ENCODE measurements around the gene SAMD4B.
"Not testable (repeated sequence)": the region's sequence is repeated elsewhere in the genome, so short reads cannot be mapped to it uniquely, and the experiment has no call there.

The SAMD4B gene

DNA sequence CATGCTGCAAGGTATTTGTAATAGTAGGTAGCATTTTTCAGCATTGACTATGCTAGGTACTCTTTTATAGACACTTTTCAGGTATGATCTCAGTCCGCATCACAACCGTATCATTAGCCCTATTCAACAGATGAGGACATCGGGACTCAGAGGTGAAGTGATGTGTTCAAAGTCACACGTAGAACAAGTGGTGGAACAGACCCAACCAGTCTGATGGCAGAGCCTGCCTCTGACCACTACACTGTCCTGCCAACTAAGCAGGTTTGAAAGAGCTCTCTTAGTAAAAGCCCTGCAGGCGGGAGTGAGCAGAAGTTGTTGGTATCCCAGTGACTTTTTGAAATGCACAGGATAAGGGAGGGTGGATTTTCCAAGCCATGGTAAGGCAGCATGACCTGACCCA is 28.5 kb downstream of the SAMD4B start:
- no peak for DNase-seq

GRCh38 chr19:39372047-39372802 is 30.0 kb downstream of the SAMD4B start:
- no peak for DNase-seq

DNA sequence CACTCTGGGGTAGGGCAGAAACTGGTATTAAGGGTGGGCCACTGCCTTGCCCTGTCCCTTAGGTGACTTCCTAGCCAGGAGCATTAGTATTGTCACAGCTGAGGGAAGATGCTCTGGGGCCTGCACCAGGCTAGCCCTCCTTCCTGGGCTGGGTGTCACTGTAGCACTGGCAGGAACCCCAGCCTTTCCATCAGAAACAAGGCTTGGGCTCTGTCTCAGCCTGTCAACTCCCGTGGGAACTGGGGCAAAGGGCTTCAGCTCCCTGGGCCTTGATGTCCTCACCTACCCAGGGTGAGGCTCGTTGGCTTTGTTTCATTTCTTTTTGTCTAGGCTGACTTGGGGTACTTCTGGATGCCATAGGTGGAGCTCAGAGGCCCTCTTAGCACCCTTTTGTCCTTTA is 30.7 kb downstream of the SAMD4B start:
- DNase-seq, result no peak

DNA sequence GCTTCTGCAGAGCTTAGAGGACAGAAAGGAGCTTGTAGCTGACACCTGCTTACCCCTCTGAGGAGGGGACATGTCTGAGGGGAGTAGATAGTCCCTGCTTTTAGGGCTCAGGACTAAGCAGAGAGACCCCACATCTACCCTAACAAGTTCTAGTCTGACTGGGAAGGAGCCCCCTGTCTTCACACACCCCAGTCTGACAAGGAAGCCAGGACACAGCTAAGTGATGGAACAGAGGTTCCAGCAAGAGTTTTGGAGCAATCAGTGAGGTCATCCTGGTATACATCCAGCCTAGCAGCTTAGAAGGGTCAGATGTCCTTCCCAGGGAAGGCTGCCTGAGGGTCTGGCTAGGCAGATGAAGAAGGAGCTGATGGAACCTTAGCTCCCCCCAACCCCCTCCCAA is 33.7 kb downstream of the SAMD4B start:
- no peak for DNase-seq

DNA sequence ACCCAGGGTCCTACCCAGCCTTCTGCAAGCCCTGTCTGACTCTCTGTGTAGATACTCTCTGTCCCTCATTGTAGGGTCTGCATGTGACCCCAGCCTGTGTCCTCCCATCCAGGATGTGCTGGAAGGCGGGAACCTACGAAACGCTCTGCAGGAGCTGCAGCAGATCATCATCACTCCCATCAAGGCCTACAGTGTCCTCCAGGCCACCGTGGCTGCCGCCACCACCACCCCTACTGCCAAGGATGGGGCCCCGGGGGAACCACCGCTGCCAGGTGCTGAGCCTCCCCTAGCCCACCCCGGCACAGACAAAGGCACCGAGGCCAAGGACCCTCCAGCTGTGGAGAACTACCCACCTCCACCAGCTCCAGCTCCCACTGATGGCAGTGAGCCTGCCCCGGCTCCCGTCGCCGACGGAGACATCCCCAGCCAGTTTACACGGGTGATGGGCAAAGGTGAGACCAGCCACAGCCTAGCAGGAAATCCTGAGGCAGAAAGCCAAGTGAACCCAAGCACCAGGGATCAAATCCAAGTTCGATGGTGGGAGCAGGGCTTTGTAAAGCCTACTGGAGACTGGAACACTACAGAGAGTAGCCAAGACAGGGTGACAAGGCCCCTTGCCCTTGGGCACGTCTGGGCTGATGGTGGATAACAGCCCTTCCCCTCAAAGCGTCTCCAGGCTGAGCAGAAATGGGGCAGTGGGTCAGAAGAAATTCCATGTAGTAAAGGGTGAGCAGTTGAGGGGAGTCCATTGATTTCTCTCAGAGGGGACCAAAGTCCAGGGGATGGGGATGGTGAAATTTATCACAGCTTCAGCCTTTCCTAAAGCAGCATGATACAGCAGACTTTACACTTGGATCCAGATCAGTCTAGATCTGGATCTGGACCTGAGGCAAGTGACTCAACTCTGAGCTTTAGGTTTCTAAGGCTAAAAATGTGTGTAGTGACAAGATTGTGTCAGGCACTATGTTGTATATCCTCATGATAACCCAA is 35.4 kb downstream of the SAMD4B start:
- no peak for DNase-seq

- not testable (repeated sequence) for DNase-seq
These were observed 37.1 kb downstream of the SAMD4B start for GRCh38 chr19:39379366-39379765.

GRCh38 chr19:39379865-39380396 is 37.7 kb downstream of the SAMD4B start:
- no peak for DNase-seq

- DNase-seq, result no peak
These were observed 38.6 kb downstream of the SAMD4B start for GRCh38 chr19:39380521-39381502.

GRCh38 chr19:39381910-39382611 is 39.8 kb downstream of the SAMD4B start:
- DNase-seq, result no peak

- no peak for DNase-seq
These were observed 41.0 kb downstream of the SAMD4B start for GRCh38 chr19:39382991-39383828.

GRCh38 chr19:39384839-39385568 is 42.8 kb downstream of the SAMD4B start:
- DNase-seq, result no peak

DNA sequence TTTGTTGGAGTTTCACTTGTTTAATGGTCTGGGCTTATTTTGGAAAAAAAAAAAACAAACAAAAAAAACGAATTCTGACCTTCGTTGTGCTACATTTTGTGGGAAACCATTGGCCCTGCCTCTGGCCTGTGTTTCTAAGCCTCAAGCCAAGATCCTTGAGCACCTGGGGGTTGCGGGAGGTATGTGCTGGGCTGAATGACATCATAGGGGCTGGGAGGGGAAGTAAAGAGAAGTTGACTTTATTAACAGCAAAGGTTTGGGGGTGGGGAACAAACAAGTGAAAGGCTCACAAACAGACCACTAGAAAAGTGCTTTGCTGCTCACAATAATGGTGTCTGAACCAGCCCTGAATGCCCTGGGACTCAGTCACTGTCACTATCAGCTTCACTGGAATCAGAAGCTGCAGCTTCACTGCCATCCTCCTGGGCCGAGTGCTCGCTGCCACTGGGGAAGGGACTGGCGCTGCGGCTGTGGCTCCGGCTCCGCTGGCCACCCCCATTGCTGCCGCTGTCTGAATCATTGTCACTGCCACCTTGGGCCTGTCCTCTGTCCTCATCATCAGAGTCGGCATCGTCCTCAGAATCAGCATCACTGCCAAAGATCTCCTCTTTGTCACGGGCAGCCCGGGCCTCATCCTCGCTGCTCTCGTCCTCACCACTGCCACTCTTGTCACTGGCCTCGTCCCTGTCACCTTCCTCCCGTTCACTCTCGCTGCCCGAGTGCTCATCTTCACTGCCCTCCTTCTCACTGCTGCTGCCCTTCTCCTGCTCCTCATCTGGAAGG is 43.6 kb downstream of the SAMD4B start:
- DNase-seq, result peak; percentile 38

GRCh38 chr19:39386557-39386956 is 44.3 kb downstream of the SAMD4B start:
- DNase-seq, result no peak

- no peak for DNase-seq
These were observed 46.4 kb downstream of the SAMD4B start for GRCh38 chr19:39388657-39389056.

GRCh38 chr19:39389631-39390414 is 47.6 kb downstream of the SAMD4B start:
- peak; percentile 52 for DNase-seq

DNA sequence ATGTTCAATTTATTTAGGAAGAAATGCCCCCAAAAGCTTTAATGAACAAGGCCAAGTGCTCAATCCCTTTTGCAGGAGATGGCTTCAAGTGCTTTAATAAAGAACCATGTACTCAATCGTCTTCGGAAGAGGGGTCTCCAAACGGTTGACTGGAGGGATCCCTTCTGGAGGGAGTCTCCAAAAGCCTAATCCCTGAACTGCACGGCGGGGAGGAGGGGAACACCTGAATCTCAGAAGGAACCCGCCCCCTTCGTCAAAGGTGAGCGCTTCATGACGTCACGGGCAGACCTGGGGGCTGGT is 48.2 kb downstream of the SAMD4B start:
- peak; percentile 93 for DNase-seq

- DNase-seq, result peak; percentile 100
These were observed 48.7 kb downstream of the SAMD4B start, which contains the start of the genes MED29 and PAF1 for GRCh38 chr19:39390751-39391437. Gene MED29 (plus strand): TSS chr19:39391378. CDS start chr19:39391423, 45 bp downstream. Gene PAF1 (minus strand): TSS chr19:39391106. CDS start chr19:39390864, 242 bp downstream.

Measured in DMS53 (cell line).